B cell (primary cell): ENCODE data around the gene STT3B.

ENCODE experiments used
- CTCF ChIP-seq: fragments of 200-600 bp; IDR thresholded peaks from one replicate; pipeline ENCODE4 v1.8.0; 2022; ENCODE audit warnings: antibody characterized with exemption, mild to moderate bottlenecking
- EZH2 ChIP-seq: IDR thresholded peaks from 2 replicates; pipeline ENCODE4 v1.6.1; 2012; ENCODE audit warnings: borderline replicate concordance, low read depth, mild to moderate bottlenecking, moderate library complexity, low read length; ENCODE audit not compliant: insufficient read depth, poor library complexity, severe bottlenecking

- TF ChIP-seq CTCF (no peak), EZH2 (no peak)
These were observed 23.5 kb upstream of the STT3B start for GRCh38 chr3:31509147-31509728.
